ENCODE measurements around the gene SEC23A. TPM values are rescaled to one million over a fixed set of nuclear protein-coding genes. Genes with fewer than 3 reads are reported as not detected.
A peak's percentile ranks its signal among the peaks of the same experiment; 100 is the strongest.
"Not testable (repeated sequence)": the region's sequence is repeated elsewhere in the genome, so short reads cannot be mapped to it uniquely, and the experiment has no call there.

The SEC23A gene
- 100 to 1,000 TPM in 1 of 2 donors, 10 to 100 TPM in 1; 87.1 to 140 TPM for total RNA-seq
- long read RNA-seq, full-length matches to known transcripts, result 251 of 299 reads
- long read RNA-seq, partial matches to known transcripts, result 32 of 299 reads
- long read RNA-seq, other reads (novel, unspliced or antisense), result 16 of 299 reads

GRCh38 chr14:39102969-39103957 lies at the start of gene SEC23A:
TSS of gene SEC23A (minus strand) at chr14:39103235. CDS start at chr14:39096118, 7,117 bp downstream.
- DNase-seq (peak; percentile 95), ATAC-seq (peak; percentile 99)
- intact Hi-C loops (cut with DNase I), result loop anchor here (10.0 kb wide), 3 partner anchors 62 to 332 kb away; partner anchors contain the start of gene FBXO33 (in 1 of the 2)

GRCh38 chr14:39145266-39145966 lies 42.4 kb upstream of the SEC23A start:
- DNase-seq (no peak), ATAC-seq (no peak)
- intact Hi-C loops (cut with DNase I), result no loop called here

GRCh38 chr14:39143226-39143625 lies 40.2 kb upstream of the SEC23A start:
- DNase-seq; ATAC-seq; intact Hi-C loops (cut with DNase I): not testable (repeated sequence)

- DNase-seq; intact Hi-C loops (cut with DNase I); ATAC-seq: not testable (repeated sequence)
Measured at GRCh38 chr14:39141623-39142022, 38.6 kb upstream of the SEC23A start.

- ATAC-seq (no peak), DNase-seq (no peak)
- intact Hi-C loops (cut with DNase I), result no loop called here
Measured at GRCh38 chr14:39140170-39140569, 37.1 kb upstream of the SEC23A start.

- DNase-seq (no peak), ATAC-seq (no peak)
- intact Hi-C loops (cut with DNase I), result no loop called here
Measured at GRCh38 chr14:39138440-39138839, 35.4 kb upstream of the SEC23A start.

- DNase-seq; ATAC-seq; intact Hi-C loops (cut with DNase I): not testable (repeated sequence)
Measured at GRCh38 chr14:39137835-39138234, 34.8 kb upstream of the SEC23A start.

- DNase-seq, result no peak
- ATAC-seq, result no peak
- intact Hi-C loops (cut with DNase I), result no loop called here
Measured at GRCh38 chr14:39122330-39123138, 19.5 kb upstream of the SEC23A start.

- intact Hi-C loops (cut with DNase I), result loop anchor here in 1 of 2 donors (10.0 kb wide), 1 partner anchor 51 kb away; no protein-coding TSS in a partner anchor
- DNase-seq, result peak; percentile 95
- ATAC-seq, result peak; percentile 100
Measured at GRCh38 chr14:39114073-39114838, 11.2 kb upstream of the SEC23A start, which contains the start of gene GEMIN2. TSS of gene GEMIN2 (plus strand) at chr14:39114323. CDS start at chr14:39114339, 16 bp downstream.

- intact Hi-C loops (cut with DNase I), result loop anchor here in 1 of 2 donors (10.0 kb wide), 1 partner anchor 51 kb away; no protein-coding TSS in a partner anchor
- DNase-seq, result no peak
- ATAC-seq, result peak; percentile 5 to 24
Measured at GRCh38 chr14:39113685-39114072, 10.6 kb upstream of the SEC23A start.

GRCh38 chr14:39109893-39110715 lies 7.1 kb upstream of the SEC23A start:
- intact Hi-C loops (cut with DNase I), result loop anchor here (10.0 kb wide), 3 partner anchors 55 to 325 kb away; partner anchors contain the start of gene FBXO33 (in 1 of the 2)
- ATAC-seq (no peak), DNase-seq (no peak)

GRCh38 chr14:39108791-39109190 lies 5.8 kb upstream of the SEC23A start:
- intact Hi-C loops (cut with DNase I), result loop anchor here (10.0 kb wide), 3 partner anchors 56 to 326 kb away; partner anchors contain the start of gene FBXO33 (in 1 of the 2)
- no peak for DNase-seq
- no peak for ATAC-seq

GRCh38 chr14:39107591-39107996 lies 4.6 kb upstream of the SEC23A start:
- ATAC-seq (no peak), DNase-seq (no peak)
- intact Hi-C loops (cut with DNase I), result loop anchor here (10.0 kb wide), 3 partner anchors 57 to 327 kb away; partner anchors contain the start of gene FBXO33 (in 1 of the 2)

- ATAC-seq, DNase-seq: not testable (repeated sequence)
- intact Hi-C loops (cut with DNase I), result loop anchor here (10.0 kb wide), 3 partner anchors 61 to 331 kb away; partner anchors contain the start of gene FBXO33 (in 1 of the 2)
Measured at GRCh38 chr14:39104078-39104801, 1.2 kb upstream of the SEC23A start.

- DNase-seq (no peak), ATAC-seq (peak; percentile 45 to 71)
- intact Hi-C loops (cut with DNase I), result loop anchor here (10.0 kb wide), 3 partner anchors 62 to 332 kb away; partner anchors contain the start of gene FBXO33 (in 1 of the 2)
Measured at GRCh38 chr14:39102265-39102968, 618 bp downstream of the SEC23A start.
